HepG2 (cell line): ENCODE measurements around the gene ZFHX3.

Source experiments
- GPN1 ChIP-seq: sonication (generic); formaldehyde crosslinking; IDR thresholded peaks from 2 replicates; pipeline ENCODE4 v1.5.1; 2020; ENCODE audit warnings: missing genetic modification reagents, borderline replicate concordance
- NBN ChIP-seq: fragments of 450-650 bp; conservative IDR thresholded peaks from 2 replicates; pipeline ENCODE4 v1.6.1; 2017
- SMARCC2 ChIP-seq: fragments of 450-650 bp; IDR thresholded peaks from 2 replicates; pipeline ENCODE4 v1.6.1; 2017; ENCODE audit warnings: antibody characterized with exemption, mild to moderate bottlenecking
- SP1 ChIP-seq, 2 experiments: fragments of 450-650 bp in 1 of 2; sonication (generic) in 1 of 2; formaldehyde crosslinking in 1 of 2; IDR thresholded peaks; 2 replicates each; pipeline versions ENCODE4 v1.4.0 to v1.6.1; 2016 to 2020; ENCODE audit warnings: missing genetic modification reagents in 1 of 2

DNA sequence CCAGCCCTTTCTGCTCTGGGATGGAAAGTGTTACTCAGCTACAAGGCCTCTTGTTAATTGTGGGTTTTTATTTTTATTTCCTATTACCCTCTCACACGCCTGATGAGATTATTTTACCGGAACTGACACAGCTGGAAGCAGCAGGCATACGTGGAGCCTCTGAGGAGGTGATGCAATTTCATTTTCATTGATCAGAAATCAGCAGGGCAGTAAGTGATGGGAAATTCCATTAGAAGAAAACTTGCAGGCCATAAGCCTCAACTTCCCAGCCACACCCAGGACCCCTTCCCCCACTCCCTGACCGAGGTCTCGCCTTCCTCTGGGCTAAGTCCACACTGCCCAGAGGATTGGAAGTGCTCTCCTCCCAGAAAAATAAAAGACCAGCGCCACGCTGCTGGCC, 69.7 kb downstream of the ZFHX3 start:
- TF ChIP-seq NBN = no peak
- TF ChIP-seq SP1 (IDR thresholded peaks at IDR 0.05) = no peak
- TF ChIP-seq SP1 (CRISPR knock-in tag; IDR thresholded peaks at IDR 0.05) = no peak
- no peak for TF ChIP-seq GPN1 (CRISPR knock-in tag)
- no peak for TF ChIP-seq SMARCC2
